ENCODE data around the gene MT1E.
"Not testable (repeated sequence)": the region's sequence is repeated elsewhere in the genome, so short reads cannot be mapped to it uniquely, and the experiment has no call there.

MT1E gene

GRCh38 chr16:56672761-56673536 is 47.4 kb downstream of the MT1E start:
- DNase-seq = no peak

DNA sequence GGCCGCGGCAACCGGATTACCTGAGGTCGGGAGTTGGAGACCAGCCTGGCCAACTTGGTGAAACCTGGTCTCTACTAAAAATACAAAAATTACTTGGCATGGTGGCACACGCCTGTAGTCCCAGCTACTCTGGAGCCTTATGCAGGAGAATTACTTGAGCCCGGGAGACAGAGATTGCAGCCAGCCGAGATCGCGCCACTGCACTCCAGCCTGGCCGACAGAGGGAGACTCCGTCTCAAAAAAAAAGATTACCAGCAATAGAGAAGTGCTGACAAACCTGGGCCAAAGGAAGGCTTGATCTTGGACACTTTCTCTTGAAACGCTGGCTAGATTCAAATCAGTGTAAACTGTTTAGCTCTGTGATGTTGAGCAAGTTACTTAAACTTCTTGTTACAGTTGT is 48.3 kb downstream of the MT1E start:
- no peak for DNase-seq

DNA sequence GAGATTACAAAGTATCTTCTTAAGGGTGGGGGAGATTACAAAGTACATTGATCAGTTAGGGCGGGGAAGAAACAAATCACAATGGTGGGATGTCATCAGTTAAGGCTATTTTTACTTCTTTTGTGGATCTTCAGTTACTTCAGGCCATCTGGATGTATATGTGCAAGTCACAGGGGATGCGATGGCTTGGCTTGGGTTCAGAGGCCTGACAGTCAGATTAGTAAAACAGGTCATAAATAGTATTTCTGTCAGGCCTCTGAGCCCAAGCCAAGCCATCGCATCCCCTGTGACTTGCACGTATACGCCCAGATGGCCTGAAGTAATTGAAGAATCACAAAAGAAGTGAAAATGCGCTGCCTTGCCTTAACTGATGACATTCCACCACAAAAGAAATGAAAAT is 49.0 kb downstream of the MT1E start:
- not testable (repeated sequence) for DNase-seq

GRCh38 chr16:56675685-56676210 is 50.2 kb downstream of the MT1E start:
- DNase-seq = no peak

Data from 8988T (cell line).